ENCODE results near the gene OGFOD3.
"Not testable (repeated sequence)": the region's sequence is repeated elsewhere in the genome, so short reads cannot be mapped to it uniquely, and the experiment has no call there.

OGFOD3 gene

DNA sequence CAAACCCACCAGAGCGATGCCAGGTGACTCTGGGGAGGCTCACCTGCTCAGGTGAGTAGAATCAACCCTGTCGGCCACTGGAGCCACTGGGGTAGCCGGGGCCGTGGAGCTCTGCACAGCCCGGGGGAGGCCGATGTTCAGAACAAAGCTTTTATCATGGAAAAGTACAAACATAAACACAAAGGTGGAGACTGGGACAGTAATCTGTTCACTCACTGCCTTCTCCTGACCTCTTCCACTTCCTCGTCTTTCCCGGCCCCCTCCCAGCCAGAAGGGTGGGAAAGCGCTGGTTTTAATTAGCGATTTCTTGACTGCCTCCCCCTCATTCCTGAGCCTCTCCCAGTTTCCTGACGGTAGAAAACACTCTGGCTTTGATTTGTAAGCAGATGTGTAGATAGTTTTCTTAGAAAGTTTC is 69.1 kb downstream of the OGFOD3 start:
- in situ Hi-C loops (cut with MboI; ENCODE audit: low pct_unique_long_range_greater_than_20kb, low sequenced_read_pairs, unreplicated experiment): no loop called here
- no peak for DNase-seq (ENCODE audit: low spot score)
- TF ChIP-seq, protein P1, sequence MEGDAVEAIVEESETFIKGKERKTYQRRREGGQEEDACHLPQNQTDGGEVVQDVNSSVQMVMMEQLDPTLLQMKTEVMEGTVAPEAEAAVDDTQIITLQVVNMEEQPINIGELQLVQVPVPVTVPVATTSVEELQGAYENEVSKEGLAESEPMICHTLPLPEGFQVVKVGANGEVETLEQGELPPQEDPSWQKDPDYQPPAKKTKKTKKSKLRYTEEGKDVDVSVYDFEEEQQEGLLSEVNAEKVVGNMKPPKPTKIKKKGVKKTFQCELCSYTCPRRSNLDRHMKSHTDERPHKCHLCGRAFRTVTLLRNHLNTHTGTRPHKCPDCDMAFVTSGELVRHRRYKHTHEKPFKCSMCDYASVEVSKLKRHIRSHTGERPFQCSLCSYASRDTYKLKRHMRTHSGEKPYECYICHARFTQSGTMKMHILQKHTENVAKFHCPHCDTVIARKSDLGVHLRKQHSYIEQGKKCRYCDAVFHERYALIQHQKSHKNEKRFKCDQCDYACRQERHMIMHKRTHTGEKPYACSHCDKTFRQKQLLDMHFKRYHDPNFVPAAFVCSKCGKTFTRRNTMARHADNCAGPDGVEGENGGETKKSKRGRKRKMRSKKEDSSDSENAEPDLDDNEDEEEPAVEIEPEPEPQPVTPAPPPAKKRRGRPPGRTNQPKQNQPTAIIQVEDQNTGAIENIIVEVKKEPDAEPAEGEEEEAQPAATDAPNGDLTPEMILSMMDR (IDR thresholded peaks at IDR 0.05; ENCODE audit: extremely low read depth, insufficient read depth, missing control alignments): no peak

DNA sequence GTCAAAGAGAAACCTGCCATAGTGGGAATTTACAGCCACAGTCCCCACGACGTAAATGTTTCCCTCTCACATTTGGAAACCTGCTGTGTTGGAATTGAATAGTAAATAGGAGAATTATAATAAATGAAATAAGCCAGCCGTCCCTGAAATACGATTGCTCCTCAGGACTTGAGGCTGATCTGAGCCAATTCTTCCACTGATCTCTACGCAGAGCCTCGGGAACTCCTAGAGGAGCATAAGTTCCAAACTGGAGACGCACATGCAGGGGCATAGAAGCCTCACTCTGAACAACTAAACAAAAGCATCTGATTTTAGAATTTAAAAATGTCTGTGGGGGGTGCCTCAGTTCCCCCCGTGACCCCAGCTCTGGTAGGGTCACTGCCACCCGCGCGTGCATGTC is 69.5 kb downstream of the OGFOD3 start:
- DNase-seq (ENCODE audit: low spot score): no peak
- in situ Hi-C loops (cut with MboI; ENCODE audit: low pct_unique_long_range_greater_than_20kb, low sequenced_read_pairs, unreplicated experiment): no loop called here
- TF ChIP-seq, protein P1 (IDR thresholded peaks at IDR 0.05; ENCODE audit: extremely low read depth, insufficient read depth, missing control alignments): no peak

DNA sequence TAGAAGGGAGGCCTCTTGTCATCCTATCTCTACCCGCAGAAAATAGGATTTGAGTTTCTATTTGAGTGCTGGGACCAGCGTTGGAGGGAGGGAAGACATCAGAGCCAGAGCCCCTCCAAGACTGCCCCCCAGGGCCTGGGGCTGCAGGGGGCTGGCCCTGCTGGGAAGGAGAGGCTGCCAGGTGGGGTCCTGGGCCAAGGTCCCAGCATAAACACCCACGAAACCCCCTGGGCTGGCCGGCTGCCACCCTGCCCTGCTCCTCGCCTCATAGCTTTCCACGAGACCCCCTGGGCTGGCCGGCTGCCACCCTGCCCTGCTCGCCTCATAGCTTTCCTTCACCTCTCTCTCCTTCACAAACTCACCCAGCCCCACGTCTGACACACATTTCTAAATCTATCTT is 70.0 kb downstream of the OGFOD3 start:
- TF ChIP-seq, protein P1 (IDR thresholded peaks at IDR 0.05; ENCODE audit: extremely low read depth, insufficient read depth, missing control alignments): no peak
- no peak for DNase-seq (ENCODE audit: low spot score)
- in situ Hi-C loops (cut with MboI; ENCODE audit: low pct_unique_long_range_greater_than_20kb, low sequenced_read_pairs, unreplicated experiment): no loop called here

DNA sequence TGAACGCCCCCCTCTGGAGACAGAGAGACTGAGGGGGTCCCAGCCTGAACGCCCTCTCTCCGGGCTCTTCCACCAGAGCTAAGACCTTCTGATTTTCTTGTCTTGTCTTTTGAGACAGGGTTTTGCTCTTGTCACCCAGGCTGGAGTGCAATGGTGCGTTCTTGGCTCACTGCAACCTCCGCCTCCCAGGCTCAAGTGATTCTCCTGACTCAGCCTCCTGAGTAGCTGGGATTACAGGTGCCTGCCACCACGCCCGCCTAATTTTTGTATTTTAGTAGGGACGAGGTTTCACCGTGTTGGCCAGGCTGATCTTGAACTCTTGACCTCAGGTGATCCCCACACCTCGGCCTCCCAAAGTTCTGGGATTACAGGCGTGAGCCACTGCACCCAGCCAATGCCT is 70.4 kb downstream of the OGFOD3 start:
- in situ Hi-C loops (cut with MboI; ENCODE audit: low pct_unique_long_range_greater_than_20kb, low sequenced_read_pairs, unreplicated experiment): not testable (repeated sequence)

DNA sequence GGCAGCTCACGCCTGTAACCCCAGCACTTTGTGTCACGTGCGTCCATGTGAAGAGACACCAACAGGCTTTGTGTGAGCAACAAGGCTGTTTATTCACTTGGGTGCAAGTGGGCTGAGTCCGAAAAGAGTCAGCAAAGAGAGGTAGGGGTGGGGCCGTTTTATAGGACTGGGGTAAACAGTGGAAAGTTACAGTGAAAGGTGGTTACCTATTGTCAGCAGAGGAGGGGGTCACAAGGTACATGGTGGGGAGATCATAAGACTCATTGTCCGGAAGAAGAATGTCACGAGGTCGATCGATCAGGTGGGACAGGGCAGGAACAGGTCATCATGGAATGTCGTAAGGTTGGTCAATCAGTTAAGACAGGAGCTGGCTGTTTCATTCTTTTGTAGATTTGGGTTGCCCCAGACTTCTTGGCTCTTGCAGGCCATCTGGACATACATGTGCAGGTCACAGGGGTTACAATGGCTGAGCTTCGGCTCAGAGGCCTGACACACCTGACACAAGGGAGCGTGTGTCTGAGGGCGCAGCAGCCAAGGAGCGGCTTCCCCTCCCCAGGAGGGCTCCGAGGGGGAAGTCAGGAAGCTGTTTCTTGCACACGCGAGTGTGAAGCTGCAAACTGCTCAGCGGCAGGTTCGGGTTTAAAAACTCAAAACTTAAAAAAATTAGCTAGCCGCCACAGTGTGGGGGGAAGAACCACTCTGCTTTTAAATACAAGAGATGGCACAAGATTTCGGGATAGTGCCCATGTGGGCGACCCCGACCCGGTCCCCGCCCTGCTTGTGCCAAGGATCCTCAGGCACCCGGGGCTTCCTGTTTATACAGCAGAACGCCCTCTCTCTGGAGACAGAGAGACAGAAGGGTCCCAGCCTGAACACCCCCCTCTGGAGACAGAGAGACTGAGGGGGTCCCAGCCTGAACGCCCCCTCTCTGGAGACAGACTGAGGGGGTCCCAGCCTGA is 71.8 kb downstream of the OGFOD3 start:
- in situ Hi-C loops (cut with MboI; ENCODE audit: low pct_unique_long_range_greater_than_20kb, low sequenced_read_pairs, unreplicated experiment): no loop called here
- TF ChIP-seq, protein P1 (IDR thresholded peaks at IDR 0.05; ENCODE audit: extremely low read depth, insufficient read depth, missing control alignments): no peak
- DNase-seq (ENCODE audit: low spot score): no peak

More for the DNA sequence above, 70.4 kb downstream of the OGFOD3 start:
- not testable (repeated sequence) for DNase-seq (ENCODE audit: low spot score)

DNA sequence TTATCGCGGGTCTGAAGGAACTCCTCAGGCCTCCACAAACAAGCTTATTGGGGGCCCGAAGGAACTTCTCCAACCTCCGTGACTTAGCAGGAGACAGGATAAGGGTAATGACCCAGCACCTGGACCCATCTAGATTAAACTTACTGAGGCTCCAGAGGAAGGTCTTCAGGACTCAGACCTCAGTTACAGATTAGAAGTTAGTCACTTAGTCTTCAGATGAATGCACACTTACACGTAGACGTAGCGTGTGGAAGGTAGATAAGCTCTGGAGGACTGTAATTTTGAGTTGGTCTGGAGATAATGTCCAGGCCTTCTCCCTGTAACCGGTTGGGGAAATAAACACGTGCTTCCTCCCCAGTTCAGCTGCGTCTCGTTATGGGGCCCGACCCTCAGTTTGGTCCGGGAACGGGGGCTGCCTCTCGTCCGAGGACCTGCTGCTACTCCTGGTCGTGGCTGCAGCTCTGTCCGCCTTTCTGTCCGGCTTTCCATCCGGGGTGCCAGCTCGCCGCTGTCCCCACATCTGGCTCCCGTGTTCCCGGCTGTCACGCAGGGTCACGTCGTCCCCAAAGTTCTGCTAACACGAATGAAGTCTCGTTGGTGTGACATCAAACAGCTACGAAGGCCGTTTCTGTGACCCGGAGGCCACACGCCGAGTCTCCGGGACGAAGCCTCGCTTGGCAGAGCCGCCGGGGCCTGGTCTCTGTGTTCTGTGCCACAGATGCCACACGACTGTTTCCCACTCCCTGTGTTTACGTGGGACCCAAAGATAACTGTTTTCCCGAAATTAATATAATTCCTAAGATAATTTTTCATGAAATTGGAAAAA is 73.0 kb downstream of the OGFOD3 start:
- in situ Hi-C loops (cut with MboI; ENCODE audit: low pct_unique_long_range_greater_than_20kb, low sequenced_read_pairs, unreplicated experiment): no loop called here
- TF ChIP-seq, protein P1 (IDR thresholded peaks at IDR 0.05; ENCODE audit: extremely low read depth, insufficient read depth, missing control alignments): no peak
- DNase-seq (ENCODE audit: low spot score): no peak
